Measurements from ENCODE around the gene KRTAP12-3. TPM values are rescaled to one million over a fixed set of nuclear protein-coding genes. Genes with fewer than 3 reads are reported as not detected.

The KRTAP12-3 gene
- polyA plus RNA-seq, 1 donor from 2014 or later = not detected

DNA sequence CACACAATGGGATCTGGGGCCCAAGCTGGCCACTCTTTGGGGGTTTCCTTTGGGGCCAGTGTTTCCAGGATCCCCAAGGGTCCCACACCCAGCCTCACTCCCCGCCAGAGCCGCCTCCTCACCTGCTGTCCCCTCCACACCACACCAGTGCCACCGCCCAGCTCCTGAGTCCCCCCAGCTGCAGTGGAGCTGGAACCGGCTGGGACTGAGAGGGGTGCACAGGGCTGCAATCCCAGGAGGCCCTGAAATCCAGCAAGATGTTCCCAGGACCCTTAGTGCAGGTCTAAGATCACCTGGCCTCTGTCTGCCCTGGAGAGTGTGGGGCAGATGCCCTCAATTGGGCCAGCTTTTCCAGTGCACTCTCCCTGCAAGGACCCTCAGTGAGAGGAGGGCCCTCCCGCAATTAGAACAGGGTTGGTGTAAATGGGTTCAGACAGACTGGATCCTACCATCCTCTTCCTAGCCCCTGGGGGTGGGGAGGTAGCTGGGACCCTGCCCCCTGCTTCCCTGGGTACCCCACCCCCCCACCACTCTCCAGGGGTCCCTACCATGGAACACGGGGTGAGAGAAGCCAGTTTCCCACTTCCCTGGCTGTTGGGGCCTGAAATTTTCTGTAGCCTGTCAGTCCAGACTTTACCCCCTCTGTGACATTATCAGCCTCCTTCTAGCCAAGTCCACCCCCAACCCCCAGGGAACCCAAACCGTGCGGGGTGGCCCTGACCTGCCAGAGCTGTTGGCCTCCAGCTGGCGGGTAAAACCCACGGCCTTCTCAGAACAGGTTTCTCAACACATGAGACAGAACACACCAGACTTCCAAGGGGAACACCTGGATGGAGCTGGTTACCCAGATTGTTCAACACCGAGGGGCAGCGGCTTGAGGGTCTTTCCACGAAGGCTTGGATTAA, 46.3 kb downstream of the KRTAP12-3 start:
- Histone ChIP-seq H3K4me2 (ENCODE audit: low read length) (no peak overlapping the region), H3K27ac (ENCODE audit: low read length) (no peak overlapping the region), H3K4me3 (ENCODE audit: low read length) (no peak overlapping the region), H3K9ac (ENCODE audit: low read length) (no peak overlapping the region), H3K9me3 (ENCODE audit: low read length) (no peaks in the 10 kb centered on the region), H3K79me2 (replicated peaks; ENCODE audit: insufficient read depth, low read length) (no peaks in the 10 kb centered on the region), H3K9me2 (ENCODE audit: insufficient read depth, low read length) (no peaks in the 10 kb centered on the region), H3K27me3 (ENCODE audit: insufficient read depth, low read depth, low read length) (peaks cover 49% of the 10 kb centered on the region), H3F3A (ENCODE audit: insufficient read depth, low read length, poor library complexity, severe bottlenecking) (no peaks in the 10 kb centered on the region), H4K20me1 (ENCODE audit: insufficient read depth) (no peaks in the 10 kb centered on the region), H3K36me3 (ENCODE audit: insufficient read depth, low read length) (no peaks in the 10 kb centered on the region), H2AFZ (ENCODE audit: low read depth, low read length) (no peak overlapping the region)
- no peak for TF ChIP-seq EZH2 (IDR thresholded peaks at IDR 0.05; ENCODE audit: borderline replicate concordance, insufficient read depth, low read length, poor library complexity, severe bottlenecking)
- TF ChIP-seq CTCF (IDR thresholded peaks at IDR 0.05; ENCODE audit: poor library complexity, severe bottlenecking) = no peak
- no peak for TF ChIP-seq TAF1 (IDR thresholded peaks at IDR 0.05; ENCODE audit: low read depth)
- no peak for TF ChIP-seq MXI1 (conservative IDR thresholded peaks at IDR 0.05; ENCODE audit: poor library complexity, severe bottlenecking)
- TF ChIP-seq SMC3 (conservative IDR thresholded peaks at IDR 0.05; ENCODE audit: poor library complexity) = no peak
- TF ChIP-seq EP300 (conservative IDR thresholded peaks at IDR 0.05; ENCODE audit: poor library complexity, severe bottlenecking) = no peak
- no peak for TF ChIP-seq RAD21 (conservative IDR thresholded peaks at IDR 0.05)
- TF ChIP-seq POLR2AphosphoS5 (IDR thresholded peaks at IDR 0.05) = no peak
- TF ChIP-seq REST (IDR thresholded peaks at IDR 0.05; ENCODE audit: borderline replicate concordance) = no peak

GRCh38 chr21:44704636-44705001, 46.9 kb downstream of the KRTAP12-3 start:
- H3K4me2 ChIP-seq (ENCODE audit: low read length) = no peak overlapping the region
- no peak overlapping the region for H3K4me3 ChIP-seq (ENCODE audit: low read length)
- H3K27ac ChIP-seq (ENCODE audit: low read length) = no peak overlapping the region

More at GRCh38 chr21:44704636-44705001, 46.9 kb downstream of the KRTAP12-3 start:
- no peaks in the 10 kb centered on the region for H3K9me2 ChIP-seq (ENCODE audit: insufficient read depth, low read length)
- TF ChIP-seq RAD21 (conservative IDR thresholded peaks at IDR 0.05) = no peak
- TF ChIP-seq REST (IDR thresholded peaks at IDR 0.05; ENCODE audit: borderline replicate concordance) = no peak
- no peak for TF ChIP-seq MXI1 (conservative IDR thresholded peaks at IDR 0.05; ENCODE audit: poor library complexity, severe bottlenecking)
- TF ChIP-seq EZH2 (IDR thresholded peaks at IDR 0.05; ENCODE audit: borderline replicate concordance, insufficient read depth, low read length, poor library complexity, severe bottlenecking) = no peak
- no peak for TF ChIP-seq SMC3 (conservative IDR thresholded peaks at IDR 0.05; ENCODE audit: poor library complexity)
- TF ChIP-seq TAF1 (IDR thresholded peaks at IDR 0.05; ENCODE audit: low read depth) = no peak
- TF ChIP-seq CTCF (IDR thresholded peaks at IDR 0.05; ENCODE audit: poor library complexity, severe bottlenecking) = no peak
- TF ChIP-seq POLR2AphosphoS5 (IDR thresholded peaks at IDR 0.05) = no peak
- TF ChIP-seq EP300 (conservative IDR thresholded peaks at IDR 0.05; ENCODE audit: poor library complexity, severe bottlenecking) = no peak
- peaks cover 55% of the 10 kb centered on the region for H3K27me3 ChIP-seq (ENCODE audit: insufficient read depth, low read depth, low read length)
- no peaks in the 10 kb centered on the region for H3K79me2 ChIP-seq (replicated peaks; ENCODE audit: insufficient read depth, low read length)
- no peaks in the 10 kb centered on the region for H3F3A ChIP-seq (ENCODE audit: insufficient read depth, low read length, poor library complexity, severe bottlenecking)
- H3K36me3 ChIP-seq (ENCODE audit: insufficient read depth, low read length) = no peaks in the 10 kb centered on the region
- H3K9ac ChIP-seq (ENCODE audit: low read length) = no peak overlapping the region
- no peaks in the 10 kb centered on the region for H3K9me3 ChIP-seq (ENCODE audit: low read length)
- H2AFZ ChIP-seq (ENCODE audit: low read depth, low read length) = no peak overlapping the region
- no peaks in the 10 kb centered on the region for H4K20me1 ChIP-seq (ENCODE audit: insufficient read depth)

Data from neural cell (in vitro differentiated cells).